Right forelimb (tissue), 1 donor: ENCODE data around the gene RASA2.

Source experiments
- DNase-seq: peaks from one replicate; pipeline ENCODE4 v3.0.0-alpha.2; 2018

The RASA2 gene

DNA sequence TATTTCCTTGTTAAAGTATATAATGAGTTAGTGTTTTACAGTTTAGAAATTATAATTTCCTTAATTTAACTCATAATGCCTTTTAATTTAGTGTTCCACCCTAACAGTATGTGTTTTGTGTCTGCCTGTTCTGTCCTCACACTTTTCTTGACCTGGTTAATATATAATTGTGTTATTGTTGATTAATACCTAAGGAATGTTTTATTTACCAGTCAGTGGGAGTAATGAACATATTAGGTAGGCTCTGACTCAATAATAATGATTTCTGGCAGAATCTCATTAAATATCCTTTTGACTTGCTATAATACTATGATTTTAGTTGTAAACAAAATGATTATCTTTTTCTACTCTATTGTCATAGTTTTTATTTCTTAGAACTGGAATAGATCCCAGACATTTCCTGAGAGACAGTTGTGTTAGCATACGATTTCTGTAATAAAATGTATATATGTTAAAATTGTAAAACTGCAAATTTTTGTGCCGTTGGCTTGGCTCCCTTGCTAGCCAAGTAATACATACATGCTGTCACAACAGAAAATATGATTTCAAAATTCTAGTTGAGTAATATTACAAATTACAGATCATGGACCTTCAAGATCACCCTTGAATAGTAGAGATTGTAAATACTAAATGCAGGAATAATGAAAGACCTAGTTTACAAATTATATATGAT is 51.9 kb downstream of the RASA2 start:
- no peak for DNase-seq

- DNase-seq = no peak
Observed at GRCh38 chr3:141539431-141540187, 52.8 kb downstream of the RASA2 start.

- no peak for DNase-seq
Observed at GRCh38 chr3:141540531-141540930, 53.7 kb downstream of the RASA2 start.

- DNase-seq = no peak
Observed at GRCh38 chr3:141542202-141542969, 55.6 kb downstream of the RASA2 start.

DNA sequence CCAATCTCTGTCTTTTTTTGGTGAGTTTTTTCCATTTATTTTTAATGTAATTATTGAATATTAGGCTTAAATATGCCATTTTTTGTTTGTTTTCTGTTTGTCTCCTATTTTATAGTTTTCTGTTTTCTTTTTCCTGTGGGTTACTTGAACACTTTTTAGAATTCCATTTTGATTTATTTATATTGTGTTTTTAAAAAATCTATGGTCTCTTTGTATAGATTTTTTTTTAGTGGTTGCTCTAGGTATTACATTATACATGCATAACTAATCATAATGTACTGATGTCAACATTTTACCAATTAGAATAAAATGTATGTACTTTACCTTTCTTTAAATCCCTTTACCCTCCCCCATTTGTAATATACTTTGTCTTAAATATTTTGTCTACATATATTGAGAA is 56.2 kb downstream of the RASA2 start:
- no peak for DNase-seq

DNA sequence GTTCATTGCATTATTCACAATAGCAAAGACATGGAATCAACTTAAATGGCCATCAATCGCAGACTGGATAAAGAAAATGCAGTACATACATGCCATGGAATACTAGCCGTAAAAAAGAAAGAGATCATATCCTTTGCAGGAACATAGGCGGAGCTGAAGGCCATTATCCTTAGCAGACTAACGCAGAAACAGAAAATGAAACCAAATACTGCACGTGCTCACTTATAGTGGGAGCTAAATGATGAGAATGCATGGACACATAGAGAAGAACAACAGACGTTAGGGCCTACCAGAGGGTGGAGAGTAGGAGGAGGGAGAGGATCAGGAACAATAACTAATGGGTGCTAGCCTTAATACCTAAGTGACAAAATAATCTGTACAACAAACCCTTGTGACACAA is 57.9 kb downstream of the RASA2 start:
- no peak for DNase-seq

DNA sequence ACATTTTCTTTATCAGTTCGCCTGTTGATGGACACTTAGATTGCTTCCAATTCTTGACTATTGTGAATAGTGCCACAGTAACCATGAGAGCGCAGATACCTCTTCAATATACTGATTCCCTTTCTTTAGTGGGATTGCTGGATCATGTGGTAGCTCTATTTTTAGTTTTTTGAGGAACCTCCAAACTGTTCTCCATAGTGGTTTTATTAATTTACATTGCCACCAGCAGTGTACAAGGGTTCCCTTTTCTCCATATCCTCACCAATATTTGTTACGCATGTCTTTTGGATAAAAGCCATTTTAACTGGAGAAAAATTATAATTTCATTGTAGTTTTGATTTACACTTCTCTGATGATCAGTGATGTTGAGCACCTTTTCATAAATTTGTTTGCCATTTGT is 59.3 kb downstream of the RASA2 start:
- DNase-seq = no peak

GRCh38 chr3:141546586-141546985 is 59.8 kb downstream of the RASA2 start:
- no peak for DNase-seq

- DNase-seq = no peak
Observed at GRCh38 chr3:141547791-141548190, 61.0 kb downstream of the RASA2 start.

DNA sequence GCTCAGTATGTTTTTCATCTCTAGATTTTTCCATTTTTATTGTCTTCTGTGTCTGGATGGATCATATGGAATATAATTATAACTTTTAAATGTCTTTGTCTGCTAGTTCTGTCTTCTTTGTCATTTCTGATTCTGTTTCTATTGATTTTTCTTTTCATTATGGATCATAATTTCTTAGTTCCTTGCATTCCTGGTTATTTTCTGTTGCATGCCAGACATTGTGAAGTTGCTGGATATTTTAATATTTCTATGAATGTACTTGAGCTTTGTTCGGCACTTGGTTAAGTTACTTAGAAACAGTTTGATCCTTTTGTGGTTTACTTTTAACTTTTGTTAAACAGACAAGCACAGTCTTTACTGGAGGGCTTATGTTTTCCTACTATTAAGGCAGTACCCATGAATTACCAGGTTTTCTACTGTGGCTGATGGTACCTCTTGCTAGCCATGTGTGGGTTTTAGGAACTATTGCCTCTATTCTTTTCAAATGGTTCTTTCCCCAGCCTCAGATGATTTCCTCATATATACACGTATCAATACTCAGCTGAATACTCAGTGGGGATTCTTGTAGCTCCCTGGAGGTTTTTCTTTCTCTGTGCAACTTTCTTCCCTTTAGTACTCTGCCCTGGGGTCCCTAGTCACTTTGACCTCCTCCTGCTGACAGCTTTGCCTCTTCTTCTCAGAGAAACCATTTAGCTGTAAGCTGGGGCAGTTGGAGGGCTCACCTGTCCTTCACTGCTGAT is 64.3 kb downstream of the RASA2 start:
- no peak for DNase-seq

DNA sequence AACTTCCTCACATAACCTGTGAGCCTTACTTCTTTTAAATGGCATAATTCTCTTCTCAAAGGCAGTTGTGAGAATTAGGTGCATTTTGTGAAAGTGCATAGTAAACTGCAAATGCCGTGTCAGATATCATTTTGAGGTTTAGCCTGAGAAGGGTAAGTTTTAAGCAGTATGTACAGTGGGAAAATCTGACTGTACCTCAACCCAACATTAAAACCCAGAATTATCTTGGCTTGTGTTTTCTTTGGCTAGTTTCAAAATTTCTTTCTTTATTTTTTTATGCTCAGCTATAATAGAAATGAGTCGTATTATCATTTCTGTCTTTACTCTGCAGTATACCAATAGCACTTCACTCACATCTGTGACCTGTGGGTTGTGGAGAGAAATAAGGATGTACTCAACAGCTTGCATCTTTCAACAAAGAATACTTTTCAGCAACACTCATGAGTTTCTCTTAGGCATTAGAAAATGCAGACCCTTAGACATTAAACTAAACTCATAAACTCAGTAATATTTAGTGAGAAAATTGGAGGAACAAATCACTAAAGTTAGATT is 65.7 kb downstream of the RASA2 start:
- no peak for DNase-seq

- no peak for DNase-seq
Observed at GRCh38 chr3:141553055-141553454, 66.2 kb downstream of the RASA2 start.

- DNase-seq = no peak
Observed at GRCh38 chr3:141556034-141556433, 69.2 kb downstream of the RASA2 start.

- DNase-seq = no peak
Observed at GRCh38 chr3:141557961-141558706, 71.3 kb downstream of the RASA2 start.

DNA sequence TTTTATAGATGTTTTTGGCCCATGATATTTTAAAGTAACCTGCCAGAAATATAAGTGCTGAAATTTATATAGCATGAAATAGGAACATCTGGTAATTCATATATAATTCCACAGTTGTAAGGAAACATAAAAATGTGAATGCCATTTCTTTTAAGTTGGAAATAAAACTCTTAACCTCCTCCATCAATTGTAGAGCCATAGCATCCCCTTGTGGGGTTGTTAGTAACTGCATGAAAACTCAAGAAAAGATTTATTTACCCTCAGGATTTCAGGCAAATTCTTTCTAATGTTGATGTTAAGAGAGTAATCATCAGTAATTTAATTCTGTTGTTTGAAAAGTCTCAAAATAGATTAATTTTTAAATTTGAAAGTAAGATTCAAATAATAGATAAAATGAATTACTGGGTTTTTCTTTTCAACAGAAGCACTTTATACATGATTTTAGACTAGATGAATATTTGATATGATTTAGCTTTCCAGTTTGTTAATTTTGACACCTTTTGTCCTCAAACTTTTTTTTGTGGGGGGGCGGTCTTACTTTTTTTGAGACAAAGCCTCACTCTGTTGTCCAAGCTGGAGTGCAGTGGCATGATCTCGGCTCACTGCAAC is 74.7 kb downstream of the RASA2 start:
- no peak for DNase-seq

DNA sequence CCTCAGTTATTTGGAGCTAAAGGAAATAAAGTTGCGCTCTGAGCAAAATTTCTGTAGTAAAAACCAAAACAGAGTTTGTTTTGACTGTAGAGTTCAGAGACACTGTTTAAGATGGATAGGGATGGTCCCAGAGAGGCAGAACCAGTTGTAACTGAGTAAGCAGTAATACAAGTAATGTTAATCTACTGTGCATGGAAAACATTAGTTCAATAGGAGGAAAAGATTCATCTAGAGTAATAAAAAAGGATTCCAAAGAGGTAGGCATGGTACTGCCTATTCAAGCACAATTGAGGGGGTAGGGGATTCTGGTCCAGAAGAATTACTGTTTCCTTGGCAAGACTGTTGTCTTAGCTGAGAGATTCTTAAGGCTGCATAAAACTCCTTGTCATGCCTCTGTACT is 77.4 kb downstream of the RASA2 start:
- DNase-seq = no peak

- no peak for DNase-seq
Observed at GRCh38 chr3:141570068-141570467, 83.2 kb downstream of the RASA2 start.

- DNase-seq = no peak
Observed at GRCh38 chr3:141575879-141576743, 89.3 kb downstream of the RASA2 start.

- no peak for DNase-seq
Observed at GRCh38 chr3:141576744-141577052, 89.9 kb downstream of the RASA2 start.

- no peak for DNase-seq
Observed at GRCh38 chr3:141578202-141578973, 91.6 kb downstream of the RASA2 start.
